IMR-90 (cell line): ENCODE data around the gene TSHZ3. TPM values are rescaled to one million over a fixed set of nuclear protein-coding genes. Genes with fewer than 3 reads are reported as not detected.

Source experiments
- ATAC-seq: fragments of 200-7000 bp; cut with Tn5 transposase; 2 replicates; pipeline ENCODE4 v1.9.1; 2020; ENCODE audit warnings: low read depth, mild to moderate bottlenecking, moderate library complexity
- BruUV-seq: library from RNA; stranded (reverse); fragments of 400-500 nt; replicated peaks from 2 replicates; lab custom pipeline; 2021; lab: Mats Ljungman, UMichigan
- CTCF ChIA-PET: fragments of 300-600 bp; formaldehyde crosslinking; extraction: SDS; loops from one replicate; lab custom pipeline; 2021; ENCODE audit warnings: antibody characterized with exemption; lab: Yijun Ruan, JAX
- POLR2A ChIA-PET: fragments of 300-600 bp; sonication (Branson Sonifier 250); formaldehyde crosslinking; loops from one replicate; lab custom pipeline; 2022; ENCODE audit warnings: antibody characterized with exemption; ENCODE audit not compliant: unreplicated experiment; lab: Charles Lee
- DNase-seq: peaks from one replicate; pipeline ENCODE4 v3.0.0; 2013
- H2AFZ ChIP-seq: replicated peaks from 2 replicates; pipeline ENCODE3; 2013; ENCODE audit warnings: low read length, mild to moderate bottlenecking; ENCODE audit not compliant: poor library complexity
- H2AK5ac ChIP-seq: 2 replicates; pipeline ENCODE4 v1.6.1; 2013; ENCODE audit warnings: low read depth, low read length, inconsistent platforms
- H2AK9ac ChIP-seq: replicated peaks from 2 replicates; pipeline ENCODE3; 2013; ENCODE audit warnings: mild to moderate bottlenecking, low read depth, low read length, moderate library complexity; ENCODE audit not compliant: poor library complexity
- H2BK120ac ChIP-seq: 2 replicates; pipeline ENCODE4 v1.6.1; 2013; ENCODE audit warnings: low read depth, low read length, inconsistent platforms
- H2BK15ac ChIP-seq: 3 replicates; pipeline ENCODE4 v1.6.1; 2013; ENCODE audit warnings: low read depth, low read length, inconsistent platforms
- H2BK20ac ChIP-seq: 2 replicates; pipeline ENCODE4 v1.6.1; 2013; ENCODE audit warnings: low read depth, mild to moderate bottlenecking, inconsistent platforms, low read length, moderate library complexity
- H2BK5ac ChIP-seq: 2 replicates; pipeline ENCODE4 v1.6.1; 2013; ENCODE audit warnings: mild to moderate bottlenecking, low read depth, low read length, inconsistent platforms; ENCODE audit not compliant: poor library complexity, severe bottlenecking
- H3K14ac ChIP-seq: replicated peaks from 2 replicates; pipeline ENCODE4 v1.6.1; 2013; ENCODE audit warnings: low read depth, low read length, inconsistent platforms
- H3K18ac ChIP-seq: 2 replicates; pipeline ENCODE4 v1.6.1; 2013; ENCODE audit warnings: low read depth, low read length, control low read depth
- H3K23ac ChIP-seq: 2 replicates; pipeline ENCODE4 v1.6.1; 2013; ENCODE audit warnings: low read depth, low read length, inconsistent platforms
- H3K27ac ChIP-seq: 2 replicates; pipeline ENCODE4 v1.5.1; 2013; ENCODE audit warnings: mild to moderate bottlenecking, control low read depth, low read length; ENCODE audit not compliant: insufficient read depth
- H3K27me3 ChIP-seq: 2 replicates; pipeline ENCODE4 v1.6.1; 2013; ENCODE audit warnings: low read length; ENCODE audit not compliant: control insufficient read depth, insufficient read depth
- H3K36me3 ChIP-seq: 2 replicates; pipeline ENCODE4 v1.6.1; 2013; ENCODE audit warnings: low read length, mixed read lengths; ENCODE audit not compliant: control insufficient read depth, insufficient read depth
- H3K4ac ChIP-seq: 2 replicates; pipeline ENCODE4 v1.6.1; 2013; ENCODE audit warnings: low read depth, low read length, inconsistent platforms
- H3K4me1 ChIP-seq: 2 replicates; pipeline ENCODE4 v1.6.1; 2013; ENCODE audit warnings: low read length, mixed read lengths; ENCODE audit not compliant: control insufficient read depth, insufficient read depth
- H3K4me2 ChIP-seq: 2 replicates; pipeline ENCODE4 v1.6.1; 2013; ENCODE audit warnings: low read depth, mild to moderate bottlenecking, control low read depth, low read length, moderate library complexity
- H3K4me3 ChIP-seq: 2 replicates; pipeline ENCODE4 v1.5.1; 2013; ENCODE audit warnings: low read depth, mild to moderate bottlenecking, control low read depth, low read length, moderate library complexity; ENCODE audit not compliant: insufficient read depth
- H3K56ac ChIP-seq: 2 replicates; pipeline ENCODE4 v1.6.1; 2013; ENCODE audit warnings: low read length, inconsistent platforms; ENCODE audit not compliant: insufficient read depth; ENCODE audit errors: extremely low read depth
- H3K79me1 ChIP-seq, 2 experiments: 2 replicates each; pipeline ENCODE4 v1.6.1; 2013; ENCODE audit warnings: low read length in 2 of 2, inconsistent platforms in 1 of 2, low read depth in 1 of 2
- H3K9ac ChIP-seq: 2 replicates; pipeline ENCODE4 v1.6.1; 2013; ENCODE audit warnings: low read depth, low read length, control low read depth
- H3K9me1 ChIP-seq: 2 replicates; pipeline ENCODE4 v1.6.1; 2013; ENCODE audit warnings: low read length, inconsistent platforms; ENCODE audit not compliant: insufficient read depth
- H3K9me3 ChIP-seq: 2 replicates; pipeline ENCODE4 v1.6.1; 2013; ENCODE audit warnings: low read length; ENCODE audit not compliant: control insufficient read depth, insufficient read depth
- H4K20me1 ChIP-seq: 2 replicates; pipeline ENCODE4 v1.6.1; 2013; ENCODE audit warnings: low read length, inconsistent platforms; ENCODE audit not compliant: insufficient read depth
- H4K5ac ChIP-seq: 2 replicates; pipeline ENCODE4 v1.6.1; 2013; ENCODE audit warnings: mild to moderate bottlenecking, low read depth, low read length, control low read depth
- H4K8ac ChIP-seq, 2 experiments: 2 replicates each; pipeline ENCODE4 v1.6.1; 2013; ENCODE audit warnings: low read depth in 2 of 2, low read length in 2 of 2, control low read depth in 1 of 2, inconsistent platforms in 1 of 2
- H4K91ac ChIP-seq: 2 replicates; pipeline ENCODE4 v1.6.1; 2013; ENCODE audit warnings: low read depth, low read length, inconsistent platforms; ENCODE audit not compliant: insufficient read depth
- CHD1 ChIP-seq: IDR thresholded peaks from 2 replicates; pipeline ENCODE4 v1.6.1; 2012; ENCODE audit warnings: low read depth, low read length, improper control_type of control experiment
- MAZ ChIP-seq: IDR thresholded peaks from 2 replicates; pipeline ENCODE4 v1.6.1; 2012; ENCODE audit warnings: low read depth, mild to moderate bottlenecking, low read length, improper control_type of control experiment, moderate library complexity, borderline replicate concordance
- RAD21 ChIP-seq: IDR thresholded peaks from 2 replicates; pipeline ENCODE4 v1.6.1; 2012; ENCODE audit warnings: low read length, improper control_type of control experiment
- RCOR1 ChIP-seq: IDR thresholded peaks from 2 replicates; pipeline ENCODE4 v1.6.1; 2012; ENCODE audit warnings: mild to moderate bottlenecking, low read length, improper control_type of control experiment; ENCODE audit not compliant: insufficient replicate concordance
- WGBS, 2 experiments: methylation state at CpG; one replicate each; pipeline versions ENCODE4 v1.1.5 to v1.1.7; 2013; ENCODE audit warnings: missing lambda C conversion rate in 2 of 2; ENCODE audit not compliant: insufficient read length in 1 of 2; ENCODE audit errors: extremely low coverage in 2 of 2; 5-methylcytosine and 5-hydroxymethylcytosine counted together
- dilution Hi-C: fragments of 300-500 bp; cut with HindIII; formaldehyde crosslinking; loops from one replicate; pipeline ENCODE4 v1.14.3; 2018; ENCODE audit warnings: low sequenced_read_pairs; ENCODE audit not compliant: unreplicated experiment
- in situ Hi-C: fragments of 300-500 bp; cut with MboI; formaldehyde crosslinking; loops from 3 replicates; pipeline ENCODE4 v1.14.3; 2019; ENCODE audit warnings: low sequenced_read_pairs, inconsistent platforms, mixed read lengths
- intact Hi-C: fragments of 100-400 bp; cut with micrococcal nuclease; formaldehyde crosslinking; loops from 2 replicates; pipeline ENCODE4 v1.10.0; 2022
- polyA plus RNA-seq, 3 experiments: library from polyadenylated mRNA; depleted of rRNA; stranded (reverse); fragments of >200 nt; gene quantifications; 2 replicates each; pipeline ENCODE4 v1.2.3, GENCODE V29; 2012; ENCODE audit warnings: low replicate concordance in 1 of 3
- total RNA-seq: library from RNA; depleted of rRNA; stranded (reverse); fragments of >200 nt; gene quantifications from 2 replicates; pipeline ENCODE4 v1.2.3, GENCODE V29; 2012

Gene TSHZ3
- total and polyA plus RNA-seq, 2 of the 4 experiments (the other 2 are of a cell fraction) = 8.1 to 13.0 TPM

GRCh38 chr19:31249217-31249616, 100.0 kb downstream of the TSHZ3 start:
- H3K4me2 ChIP-seq = no peak overlapping the region
- no peaks in the 10 kb centered on the region for H3K79me1 ChIP-seq
- H3K4me3 ChIP-seq = no peak overlapping the region
- intact Hi-C loops (no loop called here), dilution Hi-C loops (no loop called here), in situ Hi-C loops (no loop called here)
- H2BK120ac ChIP-seq = no peak overlapping the region
- ATAC-seq (no peak), DNase-seq (no peak)
- TF ChIP-seq CHD1 (no peak), MAZ (no peak), RAD21 (no peak), RCOR1 (no peak)
- no peaks in the 10 kb centered on the region for H3K36me3 ChIP-seq
- CTCF ChIA-PET = no interaction called here
- POLR2A ChIA-PET = no interaction called here
- no peak overlapping the region for H2AK9ac ChIP-seq
- no peak overlapping the region for H2BK5ac ChIP-seq
- H4K20me1 ChIP-seq = no peaks in the 10 kb centered on the region
- no peak overlapping the region for H2AK5ac ChIP-seq
- no peaks in the 10 kb centered on the region for H3K9me3 ChIP-seq
- H3K4me1 ChIP-seq = peaks cover 3% of the 10 kb centered on the region; the same call in 1 of the 2 replicates
- no peak overlapping the region for H3K56ac ChIP-seq
- no peak overlapping the region for H3K27ac ChIP-seq
- no peak overlapping the region for H4K5ac ChIP-seq
- no peak overlapping the region for H4K91ac ChIP-seq
- H2AFZ ChIP-seq = no peak overlapping the region
- H3K9ac ChIP-seq = no peak overlapping the region
- WGBS, 2 experiments = 100% methylated on average over 1 of the region's 9 CpGs; no CpG with 5 or more reads in 1 of the 2 experiments
- H3K27me3 ChIP-seq = no peaks in the 10 kb centered on the region
- no peak overlapping the region for H2BK20ac ChIP-seq
- H3K23ac ChIP-seq = no peak overlapping the region
- no TSS peak for BruUV-seq
- H3K9me1 ChIP-seq = peaks cover 5% of the 10 kb centered on the region; the same call in 1 of the 2 replicates
- no peak overlapping the region for H4K8ac ChIP-seq
- no peak overlapping the region for H3K18ac ChIP-seq
- no peak overlapping the region for H3K14ac ChIP-seq
- H2BK15ac ChIP-seq = no peak overlapping the region
- H3K4ac ChIP-seq = no peak overlapping the region
